Skeletal muscle tissue (tissue), 4 donors: Measurements from ENCODE around the gene CRISPLD2. TPM values are rescaled to one million over a fixed set of nuclear protein-coding genes. Genes with fewer than 3 reads are reported as not detected.

Experiments
- H3K27ac ChIP-seq: one replicate; pipeline ENCODE4 v1.7.0; 2013; ENCODE audit warnings: mild to moderate bottlenecking, low read depth, low read length, inconsistent platforms
- H3K27me3 ChIP-seq, 3 donors: one replicate each; pipeline ENCODE4 v1.7.0; 2013; ENCODE audit warnings: low read length in 3 of 3; ENCODE audit not compliant: control insufficient read depth in 3 of 3, insufficient read depth in 3 of 3
- H3K36me3 ChIP-seq, 3 donors: one replicate each; pipeline ENCODE4 v1.7.0; 2013; ENCODE audit warnings: low read length in 3 of 3; ENCODE audit not compliant: control insufficient read depth in 3 of 3, insufficient read depth in 3 of 3
- H3K4me1 ChIP-seq, 3 donors: one replicate each; pipeline ENCODE4 v1.7.0; 2013; ENCODE audit warnings: low read length in 3 of 3, mild to moderate bottlenecking in 3 of 3; ENCODE audit not compliant: control insufficient read depth in 3 of 3, insufficient read depth in 3 of 3
- H3K4me3 ChIP-seq, 3 donors: one replicate each; pipeline ENCODE4 v1.7.0; 2013; ENCODE audit warnings: low read length in 3 of 3
- H3K9ac ChIP-seq, 3 donors: one replicate each; pipeline ENCODE4 v1.7.0; 2013; ENCODE audit warnings: low read length in 3 of 3, mild to moderate bottlenecking in 3 of 3, moderate library complexity in 2 of 3, low read depth in 1 of 3
- H3K9me3 ChIP-seq, 3 donors: one replicate each; pipeline ENCODE4 v1.7.0; 2013; ENCODE audit warnings: low read length in 3 of 3; ENCODE audit not compliant: control insufficient read depth in 3 of 3
- total RNA-seq: library from RNA; depleted of rRNA; stranded (reverse); fragments of >200 nt; gene quantifications from one replicate; pipeline ENCODE4 v1.2.3, GENCODE V29; 2014
- donor health status: Osteomylitis.

Gene CRISPLD2
- total RNA-seq, 1 donor from 2014 or later: 7.3 TPM

DNA sequence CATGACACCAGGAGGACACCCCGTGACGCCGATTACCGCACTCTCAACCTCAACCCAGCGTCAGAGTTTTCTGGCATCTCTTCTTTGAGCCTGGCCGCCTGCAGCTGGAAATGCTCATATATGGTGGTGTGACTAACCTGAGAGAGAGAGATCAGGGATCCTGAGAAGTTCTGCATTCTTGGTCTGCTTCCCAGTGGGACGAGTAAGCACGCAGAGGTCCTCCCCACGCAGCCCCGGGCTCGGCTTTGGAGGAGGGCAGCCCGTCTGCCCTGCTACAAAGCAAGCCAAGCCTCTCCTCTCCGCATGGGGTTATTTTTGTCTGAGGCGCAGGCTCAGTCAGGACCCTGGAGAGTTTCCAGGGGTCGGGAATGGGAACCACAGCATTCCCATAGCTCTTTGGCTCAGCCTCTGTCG is 16.5 kb downstream of the CRISPLD2 start:
- H3K9ac ChIP-seq: peak overlapping the region in 1 of 3 donors; percentile 24
- no peaks in the 10 kb centered on the region for H3K9me3 ChIP-seq
- H3K4me1 ChIP-seq: peaks cover 35 to 50% (median 36%) of the 10 kb centered on the region in 3 donors
- peak overlapping the region in 1 of 3 donors; percentile 6 for H3K4me3 ChIP-seq
- H3K27me3 ChIP-seq: peaks cover 2 to 7% (median 5%) of the 10 kb centered on the region in 3 donors
- H3K36me3 ChIP-seq: peaks cover 0 to 3% (median 0%) of the 10 kb centered on the region in 3 donors
- H3K27ac ChIP-seq: peak overlapping the region; percentile 69

DNA sequence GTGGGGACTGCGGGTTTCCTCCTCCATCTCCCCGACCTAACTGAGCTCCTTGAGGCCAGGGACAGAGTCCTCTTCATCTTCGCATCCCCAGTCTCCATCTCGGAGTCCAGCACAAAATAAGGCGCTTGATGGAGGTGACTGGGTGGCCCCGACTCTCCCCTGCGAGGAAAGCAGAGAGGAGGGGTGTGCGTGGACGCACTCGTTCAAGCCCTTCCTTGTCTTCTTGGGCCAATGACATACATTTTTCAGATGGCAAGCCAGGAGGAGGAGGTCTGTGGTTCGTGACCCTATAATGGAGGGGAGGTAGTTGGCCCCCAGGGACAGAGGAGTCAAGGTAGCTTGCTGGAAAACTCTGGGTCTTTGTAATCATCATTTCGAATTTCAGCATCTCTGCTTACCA is 17.2 kb downstream of the CRISPLD2 start:
- Histone ChIP-seq H3K27ac (peak overlapping the region; percentile 69), H3K27me3 (peaks cover 2 to 7% (median 3%) of the 10 kb centered on the region in 3 donors), H3K9me3 (no peaks in the 10 kb centered on the region), H3K9ac (no peak overlapping the region), H3K4me1 (peaks cover 34 to 49% (median 34%) of the 10 kb centered on the region in 3 donors), H3K4me3 (no peak overlapping the region), H3K36me3 (peaks cover 0 to 3% (median 0%) of the 10 kb centered on the region in 3 donors)

DNA sequence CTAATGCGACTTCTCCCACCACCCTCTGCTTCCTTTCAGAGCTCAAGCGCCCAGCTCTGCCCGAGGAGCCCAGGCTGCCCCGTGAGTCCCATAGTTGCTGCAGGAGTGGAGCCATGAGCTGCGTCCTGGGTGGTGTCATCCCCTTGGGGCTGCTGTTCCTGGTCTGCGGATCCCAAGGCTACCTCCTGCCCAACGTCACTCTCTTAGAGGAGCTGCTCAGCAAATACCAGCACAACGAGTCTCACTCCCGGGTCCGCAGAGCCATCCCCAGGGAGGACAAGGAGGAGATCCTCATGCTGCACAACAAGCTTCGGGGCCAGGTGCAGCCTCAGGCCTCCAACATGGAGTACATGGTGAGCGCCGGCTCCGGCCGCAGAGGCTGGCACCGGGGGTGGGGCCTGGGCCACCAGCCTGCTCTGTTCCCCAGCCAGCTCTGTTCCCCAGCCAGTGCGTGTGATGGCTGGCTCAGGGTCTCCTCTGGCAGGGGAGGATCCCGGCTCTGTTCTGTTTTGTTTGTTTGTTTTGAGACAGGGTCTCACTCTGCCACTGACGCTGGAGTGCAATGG is 18.7 kb downstream of the CRISPLD2 start:
- Histone ChIP-seq H3K4me1 (peaks cover 22 to 37% (median 24%) of the 10 kb centered on the region in 3 donors), H3K9ac (no peak overlapping the region), H3K27ac (peak overlapping the region; percentile 40), H3K9me3 (no peaks in the 10 kb centered on the region), H3K4me3 (no peak overlapping the region), H3K36me3 (peaks cover 0 to 3% (median 0%) of the 10 kb centered on the region in 3 donors), H3K27me3 (peaks cover 0 to 4% (median 4%) of the 10 kb centered on the region in 3 donors)

DNA sequence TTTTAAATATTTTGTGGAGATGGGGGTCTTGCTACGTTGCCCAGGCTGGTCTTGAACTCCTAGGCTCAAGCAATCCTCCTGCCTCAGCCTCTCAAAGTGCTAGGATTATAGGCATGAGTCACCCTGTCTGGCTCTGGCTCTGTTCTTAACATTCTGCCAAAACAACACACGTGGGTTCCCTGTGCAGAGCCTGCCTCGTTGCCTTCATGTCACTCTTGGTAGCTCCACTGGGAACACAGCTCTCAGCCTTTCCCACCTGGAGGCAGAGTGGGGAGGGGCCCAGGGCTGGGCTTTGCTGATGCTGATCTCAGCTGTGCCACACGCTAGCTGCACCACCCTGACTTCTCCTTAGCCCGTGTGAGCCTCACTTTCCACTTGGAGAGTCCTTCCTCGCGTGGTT is 19.3 kb downstream of the CRISPLD2 start:
- Histone ChIP-seq H3K27me3 (peaks cover 0 to 4% (median 4%) of the 10 kb centered on the region in 3 donors), H3K9ac (no peak overlapping the region), H3K9me3 (no peaks in the 10 kb centered on the region), H3K27ac (no peak overlapping the region), H3K4me1 (peaks cover 24 to 36% (median 27%) of the 10 kb centered on the region in 3 donors), H3K4me3 (no peak overlapping the region), H3K36me3 (peaks cover 0 to 3% (median 0%) of the 10 kb centered on the region in 3 donors)

DNA sequence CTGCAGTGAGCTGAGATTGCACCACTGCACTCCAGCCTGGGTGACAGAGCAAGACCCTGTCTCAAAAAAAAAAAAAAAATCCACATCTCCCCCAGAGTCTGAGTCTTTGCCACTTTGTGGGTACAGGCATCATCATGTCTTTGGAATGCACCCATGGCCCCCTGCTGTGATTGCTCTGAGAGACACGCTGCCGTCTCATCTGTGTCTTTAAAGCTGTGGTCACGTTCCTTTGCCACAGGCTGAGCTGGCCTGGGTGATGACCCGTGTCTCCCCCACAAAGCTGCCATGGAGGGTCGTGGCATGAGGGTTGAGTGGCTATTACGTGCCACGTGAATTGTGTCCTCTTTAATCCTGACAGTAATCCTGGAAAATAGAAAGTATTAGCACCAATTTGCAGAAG is 20.2 kb downstream of the CRISPLD2 start:
- H3K4me1 ChIP-seq: peaks cover 17 to 28% (median 24%) of the 10 kb centered on the region in 3 donors
- H3K9me3 ChIP-seq: no peaks in the 10 kb centered on the region
- peaks cover 0 to 4% (median 4%) of the 10 kb centered on the region in 3 donors for H3K27me3 ChIP-seq
- no peak overlapping the region for H3K4me3 ChIP-seq
- no peak overlapping the region for H3K27ac ChIP-seq
- H3K9ac ChIP-seq: no peak overlapping the region
- H3K36me3 ChIP-seq: peaks cover 0 to 3% (median 3%) of the 10 kb centered on the region in 3 donors

DNA sequence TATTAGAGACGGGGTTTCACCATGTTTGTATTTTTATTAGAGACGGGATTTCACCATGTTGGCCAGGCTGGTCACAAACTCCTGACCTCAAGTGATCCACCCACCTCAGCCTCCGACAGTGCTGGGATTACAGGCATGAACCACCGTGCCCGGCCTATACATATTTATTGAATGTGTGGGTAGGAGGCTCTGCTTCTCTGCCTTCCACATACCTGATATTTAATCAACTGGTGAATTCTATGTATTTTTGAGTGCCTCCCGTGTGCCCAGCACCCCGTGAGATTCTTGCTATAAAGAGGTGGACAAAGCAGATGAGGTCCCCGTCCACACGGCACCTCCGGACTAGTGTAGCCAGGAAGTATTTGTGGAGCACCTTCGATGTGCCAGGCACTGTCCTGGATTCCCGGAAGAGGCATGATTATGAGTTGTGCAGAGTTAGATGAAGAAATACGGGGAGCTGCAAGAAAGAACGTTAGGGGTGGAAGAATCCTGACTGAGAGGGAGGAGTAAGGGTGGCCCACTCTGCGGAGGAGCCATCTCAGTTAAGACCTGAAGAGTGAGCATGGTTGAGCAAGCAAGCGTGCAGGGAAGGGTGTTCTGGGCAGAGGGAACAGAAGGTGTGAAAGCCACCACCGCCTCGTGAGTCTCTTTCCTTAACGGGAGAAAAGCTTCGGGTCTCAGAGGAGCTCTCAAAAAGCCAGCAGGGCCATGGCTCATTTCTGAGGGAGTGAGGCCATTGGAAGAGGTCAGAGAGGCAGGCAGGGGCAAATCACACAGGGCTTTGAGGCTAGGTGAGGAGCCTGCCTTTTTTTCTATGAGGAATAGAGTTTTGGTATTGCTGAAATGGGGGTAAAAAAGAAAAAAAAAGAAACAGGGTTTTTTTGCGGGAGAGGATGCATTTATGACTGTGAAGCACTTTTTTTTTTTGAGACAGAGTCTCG is 21.2 kb downstream of the CRISPLD2 start:
- no peak overlapping the region for H3K27ac ChIP-seq
- no peaks in the 10 kb centered on the region for H3K9me3 ChIP-seq
- peaks cover 0 to 4% (median 4%) of the 10 kb centered on the region in 3 donors for H3K27me3 ChIP-seq
- peaks cover 10 to 25% (median 18%) of the 10 kb centered on the region in 3 donors for H3K4me1 ChIP-seq
- no peak overlapping the region for H3K9ac ChIP-seq
- no peak overlapping the region for H3K4me3 ChIP-seq
- peaks cover 0 to 4% (median 3%) of the 10 kb centered on the region in 3 donors for H3K36me3 ChIP-seq

DNA sequence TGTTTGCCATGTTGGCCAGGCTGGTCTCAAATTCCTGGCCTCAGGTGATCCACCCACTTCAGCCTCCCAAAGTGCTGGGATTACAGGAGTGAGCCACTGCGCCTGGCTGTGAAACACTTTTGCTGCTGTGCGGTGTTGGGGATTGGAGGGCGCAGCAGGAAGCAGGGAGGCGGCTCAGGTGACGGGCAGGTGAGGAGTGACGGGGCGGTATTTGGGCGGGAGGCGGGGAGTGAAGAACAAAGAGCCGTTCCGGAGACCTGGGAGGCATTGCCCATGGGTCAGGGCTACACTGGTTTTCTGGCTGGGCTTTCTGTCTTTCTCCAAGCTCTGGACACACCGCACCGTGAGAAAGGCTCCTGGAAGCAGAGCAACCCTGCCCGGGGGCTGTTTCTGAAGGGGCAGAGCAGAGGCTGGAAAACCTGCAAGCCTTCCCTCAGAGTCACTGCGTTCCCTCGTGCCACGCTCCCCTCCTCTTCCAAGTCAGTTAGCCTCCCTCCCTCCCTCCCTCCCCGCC is 22.1 kb downstream of the CRISPLD2 start:
- H3K27ac ChIP-seq: peak overlapping the region; percentile 44
- peaks cover 0 to 4% (median 4%) of the 10 kb centered on the region in 3 donors for H3K27me3 ChIP-seq
- H3K4me1 ChIP-seq: peaks cover 5 to 17% (median 12%) of the 10 kb centered on the region in 3 donors

DNA sequence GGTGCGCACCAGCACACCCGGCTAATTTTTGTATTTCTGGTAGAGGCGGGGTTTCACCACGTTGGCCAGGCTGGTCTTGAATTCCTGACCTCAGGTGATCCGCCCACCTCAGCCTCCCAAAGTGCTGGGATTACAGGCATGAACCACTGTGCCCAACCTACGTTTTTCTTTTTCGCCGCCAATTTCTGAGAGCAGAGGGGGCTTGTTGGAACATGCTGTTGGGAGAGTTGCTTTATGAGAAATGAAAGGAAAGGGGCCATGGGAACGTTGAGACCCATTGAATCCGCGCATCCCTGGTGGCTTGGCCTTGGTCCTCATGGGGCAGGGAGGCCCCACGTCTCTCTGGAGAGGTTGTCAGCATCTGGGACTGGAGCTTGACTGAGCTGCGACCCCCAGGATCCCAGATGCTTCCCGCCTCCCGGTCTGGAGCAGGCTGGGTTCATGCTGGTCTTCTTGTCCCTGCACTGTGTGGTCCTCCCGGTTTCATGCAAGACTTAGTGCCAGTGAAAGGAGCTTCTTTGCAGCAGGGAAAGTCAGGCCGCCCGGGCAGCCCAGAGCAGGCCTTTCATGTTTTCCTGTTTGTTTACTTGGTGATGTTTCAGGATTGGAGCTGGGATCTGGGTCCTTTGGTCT is 22.8 kb downstream of the CRISPLD2 start:
- Histone ChIP-seq H3K27me3 (peaks cover 0 to 4% (median 4%) of the 10 kb centered on the region in 3 donors), H3K4me3 (no peak overlapping the region), H3K36me3 (peaks cover 3 to 4% (median 3%) of the 10 kb centered on the region in 3 donors), H3K4me1 (peaks cover 5 to 15% (median 12%) of the 10 kb centered on the region in 3 donors), H3K27ac (peak overlapping the region; percentile 36), H3K9me3 (no peaks in the 10 kb centered on the region), H3K9ac (peak overlapping the region in 1 of 3 donors; percentile 25)

More for the DNA sequence above, 22.1 kb downstream of the CRISPLD2 start:
- Histone ChIP-seq H3K9ac (no peak overlapping the region), H3K9me3 (no peaks in the 10 kb centered on the region), H3K36me3 (peaks cover 3 to 4% (median 3%) of the 10 kb centered on the region in 3 donors), H3K4me3 (no peak overlapping the region)
